ENCODE data around the gene SNCB.
A peak's percentile ranks its signal among the peaks of the same experiment; 100 is the strongest.

SNCB gene

DNA sequence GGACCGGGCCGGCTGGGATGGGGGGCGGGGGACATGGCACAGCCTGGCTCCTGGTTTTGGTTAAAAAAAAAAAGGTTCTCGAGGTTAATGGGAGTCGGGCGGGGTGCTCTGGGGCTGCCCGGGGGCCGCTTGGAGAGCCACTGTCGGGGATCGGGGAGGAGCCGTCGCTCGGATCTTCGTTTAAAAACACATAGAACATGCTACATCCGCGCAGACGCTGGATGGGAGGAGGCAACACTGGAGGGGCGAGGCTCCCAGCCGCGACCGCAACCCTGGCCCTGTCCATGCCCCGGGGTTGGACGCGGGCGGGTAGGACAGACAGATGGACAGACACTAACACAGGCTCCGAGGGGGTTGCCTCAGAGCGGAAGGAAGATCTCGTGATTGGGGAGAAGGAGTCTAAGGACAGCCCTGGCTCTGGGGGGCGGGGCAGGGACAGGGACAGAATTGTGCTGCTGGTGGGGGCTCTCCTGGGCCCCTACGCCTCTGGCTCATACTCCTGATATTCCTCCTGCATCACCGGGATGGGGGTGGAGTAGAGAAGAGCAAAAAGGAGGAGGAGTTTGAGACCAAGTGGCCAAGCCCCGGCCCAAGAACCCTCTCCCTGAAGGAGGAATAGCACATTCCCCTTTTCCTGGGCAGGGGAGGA lies 9.9 kb downstream of the SNCB start:
- TF ChIP-seq, protein P1, sequence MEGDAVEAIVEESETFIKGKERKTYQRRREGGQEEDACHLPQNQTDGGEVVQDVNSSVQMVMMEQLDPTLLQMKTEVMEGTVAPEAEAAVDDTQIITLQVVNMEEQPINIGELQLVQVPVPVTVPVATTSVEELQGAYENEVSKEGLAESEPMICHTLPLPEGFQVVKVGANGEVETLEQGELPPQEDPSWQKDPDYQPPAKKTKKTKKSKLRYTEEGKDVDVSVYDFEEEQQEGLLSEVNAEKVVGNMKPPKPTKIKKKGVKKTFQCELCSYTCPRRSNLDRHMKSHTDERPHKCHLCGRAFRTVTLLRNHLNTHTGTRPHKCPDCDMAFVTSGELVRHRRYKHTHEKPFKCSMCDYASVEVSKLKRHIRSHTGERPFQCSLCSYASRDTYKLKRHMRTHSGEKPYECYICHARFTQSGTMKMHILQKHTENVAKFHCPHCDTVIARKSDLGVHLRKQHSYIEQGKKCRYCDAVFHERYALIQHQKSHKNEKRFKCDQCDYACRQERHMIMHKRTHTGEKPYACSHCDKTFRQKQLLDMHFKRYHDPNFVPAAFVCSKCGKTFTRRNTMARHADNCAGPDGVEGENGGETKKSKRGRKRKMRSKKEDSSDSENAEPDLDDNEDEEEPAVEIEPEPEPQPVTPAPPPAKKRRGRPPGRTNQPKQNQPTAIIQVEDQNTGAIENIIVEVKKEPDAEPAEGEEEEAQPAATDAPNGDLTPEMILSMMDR (IDR thresholded peaks at IDR 0.05): no peak
- TF ChIP-seq ZFX (IDR thresholded peaks at IDR 0.05; ENCODE audit: borderline replicate concordance): no peak
- no peak overlapping the region for H3K27ac ChIP-seq

DNA sequence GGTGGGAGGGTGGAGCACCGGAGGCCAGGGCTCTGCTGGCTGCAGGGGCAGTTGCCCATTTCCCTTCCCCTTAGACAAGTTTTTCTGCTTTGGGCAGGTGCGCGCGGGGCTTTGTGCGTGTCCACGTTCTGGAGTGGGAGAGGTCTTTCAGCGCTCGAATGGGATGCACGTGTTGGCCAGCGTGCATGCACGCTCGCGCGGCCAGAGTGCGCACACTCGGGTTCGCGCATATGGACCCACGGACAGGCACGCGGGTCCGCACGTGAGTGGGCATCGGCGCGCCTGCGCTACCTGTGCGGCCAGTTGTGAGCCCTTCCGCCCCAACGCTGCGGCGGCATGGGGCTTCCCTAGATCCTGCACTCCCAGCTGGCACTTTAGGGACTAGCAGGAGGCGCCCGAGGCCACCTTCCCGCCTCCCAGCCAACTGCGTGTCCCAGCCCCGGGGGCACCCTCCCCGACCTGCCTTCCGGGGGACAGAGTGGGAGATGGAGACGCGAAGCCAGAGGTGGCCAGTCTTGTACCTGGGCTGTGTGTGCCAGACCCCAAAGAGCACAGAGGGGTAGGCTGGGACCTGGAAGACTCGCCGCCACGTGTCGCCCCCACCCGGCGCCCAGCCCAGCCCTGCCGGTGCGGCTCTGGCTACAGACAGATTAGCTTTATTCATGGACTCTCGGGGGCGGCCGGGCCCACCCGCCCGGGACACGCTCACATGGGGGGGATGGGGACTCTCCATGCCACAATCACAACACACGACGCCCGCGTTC lies 10.6 kb downstream of the SNCB start:
- no peak for TF ChIP-seq ZFX (IDR thresholded peaks at IDR 0.05; ENCODE audit: borderline replicate concordance)
- TF ChIP-seq, protein P1 (IDR thresholded peaks at IDR 0.05): peak; percentile 26; the same call in 1 of the 2 replicates
- H3K27ac ChIP-seq: no peak overlapping the region

DNA sequence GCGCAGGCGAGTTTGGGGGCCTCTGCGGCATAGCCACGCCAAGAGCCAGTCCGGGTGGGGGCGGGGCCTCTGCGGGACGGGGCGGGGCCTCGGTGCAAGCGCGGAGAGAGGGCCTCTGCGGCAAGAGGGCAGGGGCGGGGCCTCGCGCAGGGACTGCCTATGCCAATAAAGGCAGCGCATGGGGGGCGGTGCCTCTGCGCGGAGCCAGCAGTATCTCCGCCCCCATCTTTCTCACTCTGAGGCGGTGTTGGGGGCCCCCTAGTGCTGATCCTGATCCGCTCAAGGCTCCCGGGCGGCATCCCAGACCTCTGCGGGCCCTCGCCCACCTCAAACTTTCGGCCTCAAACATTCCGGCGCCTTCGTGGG lies 11.1 kb downstream of the SNCB start:
- no peak overlapping the region for H3K27ac ChIP-seq
- no peak for TF ChIP-seq ZFX (IDR thresholded peaks at IDR 0.05; ENCODE audit: borderline replicate concordance)
- TF ChIP-seq, protein P1 (IDR thresholded peaks at IDR 0.05): peak; percentile 61

DNA sequence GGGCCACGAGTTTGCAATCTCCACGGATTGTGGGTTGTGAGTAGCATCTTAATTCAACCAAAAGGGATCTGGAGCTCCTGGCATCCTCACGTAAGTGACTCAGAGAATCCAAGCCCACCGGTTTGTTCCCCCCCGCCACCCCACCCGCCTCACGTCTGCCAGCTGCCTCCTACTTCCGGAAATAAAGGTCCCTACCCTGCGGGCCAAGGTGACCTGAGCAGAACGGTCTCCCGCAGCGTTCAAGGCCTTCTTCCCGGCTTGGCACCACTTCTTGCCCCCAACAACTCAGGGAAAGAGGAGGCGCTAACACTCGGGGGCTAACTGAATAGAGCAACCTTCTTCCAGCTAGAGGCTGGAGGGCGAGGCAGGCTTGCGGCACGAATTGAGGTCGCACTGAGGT lies 11.6 kb downstream of the SNCB start:
- H3K27ac ChIP-seq: no peak overlapping the region

DNA sequence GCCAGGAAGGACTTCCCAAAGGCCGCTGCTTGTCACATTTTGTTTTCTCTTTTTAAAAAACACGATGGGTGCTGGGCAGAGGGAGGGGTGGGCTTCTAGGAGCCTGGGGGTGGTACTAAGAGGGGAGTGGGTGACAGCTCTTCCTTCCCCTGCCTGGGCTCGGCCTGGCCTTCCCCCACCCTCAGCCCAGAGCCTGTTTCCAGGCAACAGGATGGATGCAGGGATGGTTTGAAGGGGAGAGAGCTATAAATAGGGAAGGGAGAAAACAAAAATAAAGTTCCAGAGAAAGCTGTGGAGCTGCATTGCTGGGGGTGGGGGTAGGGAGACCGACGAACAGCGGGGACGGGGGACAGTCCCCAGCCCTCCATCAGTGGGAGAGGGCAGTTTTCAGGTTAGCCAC lies 13.8 kb downstream of the SNCB start:
- TF ChIP-seq, protein P1 (IDR thresholded peaks at IDR 0.05): no peak
- no peak for TF ChIP-seq ZFX (IDR thresholded peaks at IDR 0.05; ENCODE audit: borderline replicate concordance)
- no peak overlapping the region for H3K27ac ChIP-seq

More for the DNA sequence above, 11.6 kb downstream of the SNCB start:
- TF ChIP-seq, protein P1 (IDR thresholded peaks at IDR 0.05): no peak
- no peak for TF ChIP-seq ZFX (IDR thresholded peaks at IDR 0.05; ENCODE audit: borderline replicate concordance)

DNA sequence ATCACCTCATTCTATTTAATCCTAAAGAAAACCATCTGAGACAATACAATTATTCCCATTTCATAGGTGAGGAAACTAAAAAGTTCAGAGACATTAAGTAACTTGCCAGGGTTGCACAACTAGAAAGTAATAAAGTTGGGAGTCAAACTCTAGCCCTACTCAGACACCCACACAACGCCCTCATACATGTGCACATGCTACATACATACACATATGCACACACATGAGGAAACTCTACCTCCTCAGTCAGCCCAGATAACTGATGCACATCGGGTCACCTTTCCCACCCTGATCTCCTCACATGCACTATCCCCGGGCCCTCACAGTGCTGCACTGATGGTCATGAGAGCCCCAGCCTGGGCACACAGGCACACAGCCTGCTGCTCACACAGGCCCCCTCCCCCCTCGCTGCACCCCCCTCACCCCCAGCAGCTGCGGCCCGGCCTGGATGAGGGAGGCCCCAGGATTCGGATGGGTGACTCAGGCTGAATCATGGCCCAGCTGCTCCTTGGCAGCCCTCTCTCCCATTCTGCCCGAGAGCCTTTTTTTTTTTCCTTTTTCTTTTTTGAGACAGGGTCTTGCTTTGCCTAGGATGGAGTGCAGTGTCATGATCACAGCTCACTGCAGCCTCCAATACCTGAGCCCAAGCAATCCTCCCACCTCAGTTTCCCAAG lies 15.4 kb downstream of the SNCB start:
- no peak overlapping the region for H3K27ac ChIP-seq
- TF ChIP-seq, protein P1 (IDR thresholded peaks at IDR 0.05): no peak
- no peak for TF ChIP-seq ZFX (IDR thresholded peaks at IDR 0.05; ENCODE audit: borderline replicate concordance)

DNA sequence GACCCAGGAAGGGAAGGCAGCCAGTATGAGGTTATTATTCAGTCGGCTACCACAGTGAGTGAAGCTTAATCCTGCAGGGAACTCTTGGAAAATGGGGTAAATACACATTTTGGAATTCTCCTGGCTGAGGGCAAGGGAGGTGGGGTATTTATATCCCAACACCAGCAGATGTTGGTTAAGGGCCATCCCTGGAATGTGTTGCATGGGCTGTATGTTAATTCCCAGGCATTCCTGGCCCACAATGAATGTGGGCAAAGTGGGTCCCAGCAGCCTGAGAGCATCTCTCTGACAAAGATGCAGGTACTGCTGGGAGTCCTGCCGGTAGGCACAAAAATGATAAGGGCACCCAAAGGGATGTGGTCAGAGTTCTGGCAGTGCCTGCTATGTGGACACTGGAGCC lies 17.5 kb downstream of the SNCB start:
- TF ChIP-seq ZFX (IDR thresholded peaks at IDR 0.05; ENCODE audit: borderline replicate concordance): no peak
- TF ChIP-seq, protein P1 (IDR thresholded peaks at IDR 0.05): no peak
- no peak overlapping the region for H3K27ac ChIP-seq

Data from 22Rv1 (cell line).